HT1080 (cell line): ENCODE data around the gene FOXN1. TPM values are rescaled to one million over a fixed set of nuclear protein-coding genes. Genes with fewer than 3 reads are reported as not detected.
"Not testable (repeated sequence)": the region's sequence is repeated elsewhere in the genome, so short reads cannot be mapped to it uniquely, and the experiment has no call there.

Experiments used
- DNase-seq: peaks from one replicate; pipeline ENCODE4 v3.0.0-alpha.2; 2015; ENCODE audit warnings: low read depth
- total RNA-seq: library from RNA; depleted of rRNA; stranded (reverse); fragments of >200 nt; shearing (Covaris generic); gene quantifications from 2 replicates; pipeline ENCODE4 v1.2.3, GENCODE V29; 2014; rRNA removed

The FOXN1 gene
- total RNA-seq, 1 experiment from 2014 or later, result not detected

GRCh38 chr17:28573040-28573380, 66.9 kb downstream of the FOXN1 start:
- DNase-seq, result no peak

DNA sequence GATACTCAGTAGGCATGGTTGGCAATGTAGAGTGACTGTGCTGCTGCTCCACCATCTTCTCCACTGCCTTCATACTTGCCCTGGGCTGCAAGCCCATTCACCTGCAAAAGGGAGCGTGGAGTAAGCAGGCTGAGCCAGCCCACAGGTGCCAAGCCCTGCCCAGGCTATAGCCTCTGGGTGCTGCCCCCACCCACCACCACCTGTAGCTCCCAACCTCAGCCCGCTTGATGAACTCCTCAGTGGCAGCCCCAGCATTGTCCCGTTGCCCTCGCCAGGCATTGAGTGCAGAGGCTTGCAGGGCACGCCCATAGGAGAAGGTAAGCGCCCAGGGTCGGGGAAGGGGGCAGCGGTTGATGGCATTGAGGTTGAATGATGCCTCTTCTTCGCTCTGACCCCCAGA, 67.4 kb downstream of the FOXN1 start:
- DNase-seq, result no peak

DNA sequence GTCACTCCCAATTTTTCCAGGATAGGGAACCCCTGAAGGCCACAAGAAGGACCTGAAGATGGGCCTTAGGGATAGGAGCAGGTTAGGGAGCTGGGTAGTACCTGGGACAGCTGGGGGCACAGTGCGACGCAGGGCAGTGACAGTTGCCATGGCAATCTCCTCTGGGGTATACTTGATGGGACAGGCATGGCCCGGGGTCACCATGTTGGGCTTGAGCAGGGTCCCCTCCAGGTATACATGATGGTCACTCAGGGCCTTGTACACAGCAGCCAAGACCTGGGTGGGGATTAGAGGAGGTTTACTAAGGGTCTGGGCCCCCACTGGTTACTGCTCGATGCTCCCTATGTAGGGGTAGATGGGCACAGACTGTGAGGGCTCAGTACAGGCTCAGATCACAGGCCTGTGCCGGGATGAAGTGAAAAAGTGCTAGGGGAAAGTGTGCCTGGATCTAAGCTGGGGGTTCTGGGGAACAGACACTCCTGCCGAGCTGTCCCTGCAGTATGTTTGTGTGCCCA, 67.9 kb downstream of the FOXN1 start:
- no peak for DNase-seq

GRCh38 chr17:28574526-28574925, 68.4 kb downstream of the FOXN1 start:
- DNase-seq, result no peak

DNA sequence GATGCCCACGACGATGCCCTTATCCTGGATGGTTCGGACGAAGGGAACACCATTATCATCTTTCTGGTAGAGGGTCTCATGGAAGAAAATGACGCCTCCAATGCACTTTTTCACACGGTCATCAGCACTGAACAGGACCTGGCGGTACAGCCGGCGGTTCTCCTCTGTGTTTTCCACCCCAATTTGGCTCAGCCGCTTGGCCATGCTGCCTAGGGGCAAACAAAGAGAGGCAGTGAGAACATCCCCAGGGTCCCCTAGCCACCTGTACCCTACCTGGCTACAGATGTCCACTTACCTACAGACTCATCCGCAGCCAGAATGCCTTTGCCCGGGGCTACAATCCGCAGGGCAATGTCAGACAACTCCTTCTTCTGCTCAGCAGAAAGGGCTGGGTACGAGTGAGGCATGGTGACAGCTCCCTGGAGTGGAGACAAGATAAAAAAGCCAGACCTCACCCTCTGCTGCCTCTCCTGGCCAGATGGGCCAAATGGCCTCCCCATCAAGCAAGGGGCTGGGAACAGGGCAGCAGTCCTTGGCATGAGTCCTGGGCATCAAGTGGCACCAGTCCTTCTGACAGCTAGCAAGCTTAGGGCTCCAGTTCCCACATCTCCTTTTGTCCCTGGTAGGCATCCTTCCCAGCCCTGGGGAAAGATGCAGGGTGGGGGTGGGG, 69.1 kb downstream of the FOXN1 start:
- DNase-seq, result no peak

- DNase-seq, result not testable (repeated sequence)
Measured at GRCh38 chr17:28576016-28576415, 69.9 kb downstream of the FOXN1 start.

DNA sequence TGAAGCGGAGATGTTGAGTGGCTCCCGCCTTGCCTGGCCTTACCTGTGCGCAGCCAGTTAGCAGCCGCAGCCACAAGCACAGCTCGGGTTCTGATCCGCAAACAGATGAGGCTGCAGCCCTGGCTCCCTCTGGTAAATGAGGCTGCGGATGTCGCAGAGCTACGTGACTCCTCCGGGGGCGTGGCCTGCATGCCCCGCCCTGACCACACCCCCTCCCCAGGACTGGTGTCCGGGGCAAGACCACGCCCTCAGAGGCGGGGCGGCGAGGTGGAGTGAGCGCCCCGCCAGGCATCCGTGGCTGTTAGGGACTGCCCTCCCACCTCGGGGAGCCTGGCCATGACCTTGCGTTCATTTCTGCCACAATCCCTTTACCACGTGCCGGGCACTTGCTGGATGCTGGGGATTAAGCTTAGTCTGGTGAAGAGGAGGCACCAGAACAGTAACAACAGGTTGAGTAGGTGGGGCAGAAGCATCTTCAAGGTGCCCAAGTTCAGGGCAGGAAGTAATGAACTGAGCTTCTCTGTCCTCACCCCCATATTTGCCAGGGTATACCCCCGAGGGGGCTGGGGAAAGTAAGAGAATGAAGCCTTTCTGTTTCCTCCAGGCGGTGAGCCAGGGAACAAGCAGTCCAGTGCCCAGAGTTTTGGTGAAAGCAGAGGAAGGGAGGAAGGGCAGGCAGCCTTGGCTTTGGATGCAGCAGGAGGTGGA, 70.8 kb downstream of the FOXN1 start, which contains the start of gene ALDOC:
ALDOC (minus strand) TSS at position 138 of the 708 bp plus-strand sequence. CDS start 1,363 bp downstream, outside the sequence.
- DNase-seq, result peak; percentile 89

DNA sequence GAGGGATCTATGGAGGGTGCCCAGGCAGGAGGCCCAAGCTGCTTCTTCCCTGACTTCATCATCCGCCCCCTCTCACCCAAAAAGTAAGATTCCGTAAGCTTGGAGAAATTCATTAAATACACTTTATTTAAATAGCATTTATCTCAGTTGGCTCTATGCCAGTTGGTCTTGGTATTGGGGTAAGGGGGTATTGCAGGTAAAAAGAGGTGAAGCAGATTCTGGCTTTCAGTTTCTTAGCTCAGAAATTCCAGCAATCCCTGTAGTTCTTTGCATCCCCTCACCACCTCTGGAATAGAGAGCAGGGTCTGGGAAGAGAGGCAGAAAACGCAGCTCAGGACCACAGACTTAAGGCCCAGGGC, 71.3 kb downstream of the FOXN1 start:
- DNase-seq, result no peak

DNA sequence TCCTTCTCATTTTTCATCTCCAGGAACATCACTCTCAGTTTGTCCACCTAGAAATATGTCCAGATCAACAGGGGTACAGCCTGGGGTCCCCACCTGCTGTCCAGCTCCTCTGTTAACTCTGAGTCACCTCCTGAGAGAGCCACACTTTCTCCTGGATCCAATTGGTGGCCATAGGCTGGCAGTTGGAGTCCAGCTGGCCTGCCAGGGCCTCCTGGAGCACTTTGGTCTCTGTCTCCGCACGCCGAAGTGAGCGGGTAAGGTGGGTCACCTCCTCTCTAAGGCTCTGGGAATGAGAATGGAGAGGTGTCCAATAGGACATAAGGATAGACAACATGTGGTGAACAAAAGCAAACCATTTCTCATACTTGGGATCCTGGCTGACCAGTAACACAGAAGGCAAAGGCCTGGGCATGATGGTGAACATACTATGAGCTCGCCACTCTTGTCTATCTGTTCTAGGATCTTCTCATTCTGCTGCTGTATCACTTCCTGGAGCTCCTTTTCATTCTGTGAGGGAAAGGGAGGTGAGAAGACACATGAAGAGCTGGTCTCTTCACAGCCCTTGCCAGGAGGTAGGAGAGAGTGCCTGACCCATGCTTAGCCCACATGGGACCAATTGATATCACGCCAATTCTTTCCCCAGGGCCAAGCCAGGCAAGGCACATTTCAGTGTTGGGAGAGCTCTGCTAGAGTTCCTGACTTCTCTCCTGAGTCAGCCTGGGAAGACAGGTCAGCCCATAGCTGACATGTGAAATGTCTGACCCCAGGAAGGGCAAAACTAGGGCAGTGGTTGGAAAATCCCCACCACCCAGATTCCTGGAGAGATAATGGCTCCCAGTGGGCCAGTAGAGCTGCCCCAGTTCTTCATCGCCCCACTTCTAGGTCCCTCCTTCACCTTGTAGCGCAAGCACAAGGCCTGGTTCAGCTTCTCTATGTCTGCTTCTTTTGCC, 72.4 kb downstream of the FOXN1 start:
- DNase-seq, result no peak

- DNase-seq, result no peak
Measured at GRCh38 chr17:28579526-28579925, 73.4 kb downstream of the FOXN1 start.

DNA sequence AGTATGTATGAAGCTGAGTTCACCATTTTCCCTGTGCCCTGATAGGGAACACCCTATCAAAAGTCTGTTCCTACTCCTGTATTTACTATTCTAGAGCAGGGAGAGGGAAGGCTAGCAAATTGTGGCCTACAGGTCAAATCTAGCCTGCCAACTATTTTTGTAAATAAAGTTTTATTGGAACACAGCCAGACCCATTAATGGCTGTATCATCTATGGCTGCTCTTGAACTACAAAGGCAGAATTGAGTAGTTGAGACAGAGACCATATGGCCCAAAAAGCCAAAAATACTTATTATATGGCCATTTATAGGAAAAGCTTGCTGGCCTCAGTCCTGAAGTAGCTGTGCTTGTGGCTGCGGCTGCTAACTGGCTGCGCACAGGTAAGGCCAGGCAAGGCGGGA, 74.8 kb downstream of the FOXN1 start:
- DNase-seq, result no peak

DNA sequence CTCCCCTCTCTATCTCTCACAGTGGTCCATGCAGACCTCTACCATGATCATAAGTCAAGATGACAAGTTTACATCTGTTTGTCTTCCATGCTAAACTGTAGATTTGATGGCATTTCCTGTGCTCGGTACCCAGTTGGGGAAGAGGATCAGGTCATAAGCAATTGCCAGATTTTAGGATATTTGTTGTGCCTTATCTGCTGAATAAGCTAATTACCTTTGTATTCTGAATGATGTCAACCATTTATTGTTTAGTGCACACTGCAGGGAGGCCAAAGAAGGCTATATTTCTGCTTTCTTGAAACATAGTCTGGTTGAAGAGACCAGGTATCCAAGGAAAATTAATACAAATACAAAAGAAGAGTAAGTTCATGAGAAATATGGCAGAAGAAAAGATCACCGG, 76.4 kb downstream of the FOXN1 start:
- no peak for DNase-seq

- DNase-seq, result no peak
Measured at GRCh38 chr17:28584434-28584833, 78.3 kb downstream of the FOXN1 start.

DNA sequence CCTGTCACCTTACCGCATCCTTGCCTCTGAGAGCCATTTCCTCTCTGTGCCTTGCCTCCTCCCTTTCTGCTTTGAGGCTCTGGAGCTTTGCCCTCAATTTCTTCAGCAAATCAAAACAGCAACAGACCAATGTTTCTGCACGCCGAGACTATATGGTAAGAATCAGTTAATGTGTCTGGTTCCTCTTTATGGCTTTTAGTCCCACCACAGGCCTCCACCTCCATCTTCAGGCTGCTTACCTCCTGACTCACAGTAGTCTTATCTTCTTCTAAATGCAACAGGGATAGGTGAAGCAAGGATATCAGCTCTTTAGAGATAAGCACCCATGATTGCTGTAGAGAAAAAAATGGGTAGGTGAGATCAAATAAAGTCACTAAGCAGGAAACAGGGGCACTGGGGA, 79.7 kb downstream of the FOXN1 start:
- no peak for DNase-seq

Other genes with a start within 250 kb of the FOXN1 start
- 41.3 and 52.9 TPM in 2 replicates for gene TMEM97, start 187.1 kb upstream of the FOXN1 start, total RNA-seq
- 48.6 and 63.8 TPM in 2 replicates for gene IFT20, start 170.9 kb upstream of the FOXN1 start, total RNA-seq
- 53.1 and 64.8 TPM in 2 replicates for gene TNFAIP1, start 170.6 kb upstream of the FOXN1 start, total RNA-seq
- 173 and 192 TPM in 2 replicates for gene POLDIP2, start 148.8 kb upstream of the FOXN1 start, total RNA-seq
- gene SEBOX, start 141.1 kb upstream of the FOXN1 start, total RNA-seq, result not detected in 2 replicates
- gene VTN, start 136.0 kb upstream of the FOXN1 start, total RNA-seq, result not detected in 2 replicates
- 3.9 and 10.9 TPM in 2 replicates for gene SARM1, start 134.7 kb upstream of the FOXN1 start, total RNA-seq
- gene SLC46A1, start 100.1 kb upstream of the FOXN1 start, total RNA-seq, result 2.2 and 2.4 TPM in 2 replicates
- not detected in 2 replicates for gene SLC13A2, start 32.7 kb upstream of the FOXN1 start, total RNA-seq
- gene UNC119, start 46.3 kb downstream of the FOXN1 start, total RNA-seq, result 57.8 and 58.4 TPM in 2 replicates
- 34.1 and 43.0 TPM in 2 replicates for gene PIGS, start 65.2 kb downstream of the FOXN1 start, total RNA-seq
- 17.1 and 18.4 TPM in 2 replicates for gene ALDOC, start 70.5 kb downstream of the FOXN1 start, total RNA-seq
- 84.5 and 93.0 TPM in 2 replicates for gene SPAG5, start 92.7 kb downstream of the FOXN1 start, total RNA-seq
- gene RSKR, start 107.8 kb downstream of the FOXN1 start, total RNA-seq, result 2.8 and 5.8 TPM in 2 replicates
- gene BLTP2, start 138.8 kb downstream of the FOXN1 start, total RNA-seq, result 160 and 168 TPM in 2 replicates
- gene SDF2, start 155.6 kb downstream of the FOXN1 start, total RNA-seq, result 49.3 and 64.3 TPM in 2 replicates
- gene SUPT6H, start 155.9 kb downstream of the FOXN1 start, total RNA-seq, result 48.7 and 52.3 TPM in 2 replicates
- gene PROCA1, start 205.5 kb downstream of the FOXN1 start, total RNA-seq, result 0.80 and 1.3 TPM in 2 replicates
- gene RAB34, start 211.5 kb downstream of the FOXN1 start, total RNA-seq, result 134 and 141 TPM in 2 replicates
- 1,148 and 1,282 TPM in 2 replicates for gene RPL23A, start 213.6 kb downstream of the FOXN1 start, total RNA-seq
- 28.8 and 29.9 TPM in 2 replicates for gene TLCD1, start 219.9 kb downstream of the FOXN1 start, total RNA-seq
- 3.2 and 4.5 TPM in 2 replicates for gene NEK8, start 222.4 kb downstream of the FOXN1 start, total RNA-seq
- gene TRAF4, start 237.7 kb downstream of the FOXN1 start, total RNA-seq, result 68.7 and 80.7 TPM in 2 replicates